AG10803 (cell line): ENCODE measurements around the gene RHOU.

Experiments
- DNase-seq: peaks from one replicate; pipeline ENCODE4 v3.0.0; 2010; ENCODE audit warnings: low read depth
- H3K4me3 ChIP-seq: 2 replicates; pipeline ENCODE4 v1.5.1; 2011; ENCODE audit warnings: mild to moderate bottlenecking, low read length, control low read depth
- TF ChIP-seq, protein P1 (sequence below): conservative IDR thresholded peaks from 2 replicates; pipeline ENCODE4 v1.5.1; 2011; ENCODE audit warnings: mild to moderate bottlenecking, low read length, control low read depth, inconsistent platforms

Gene RHOU

DNA sequence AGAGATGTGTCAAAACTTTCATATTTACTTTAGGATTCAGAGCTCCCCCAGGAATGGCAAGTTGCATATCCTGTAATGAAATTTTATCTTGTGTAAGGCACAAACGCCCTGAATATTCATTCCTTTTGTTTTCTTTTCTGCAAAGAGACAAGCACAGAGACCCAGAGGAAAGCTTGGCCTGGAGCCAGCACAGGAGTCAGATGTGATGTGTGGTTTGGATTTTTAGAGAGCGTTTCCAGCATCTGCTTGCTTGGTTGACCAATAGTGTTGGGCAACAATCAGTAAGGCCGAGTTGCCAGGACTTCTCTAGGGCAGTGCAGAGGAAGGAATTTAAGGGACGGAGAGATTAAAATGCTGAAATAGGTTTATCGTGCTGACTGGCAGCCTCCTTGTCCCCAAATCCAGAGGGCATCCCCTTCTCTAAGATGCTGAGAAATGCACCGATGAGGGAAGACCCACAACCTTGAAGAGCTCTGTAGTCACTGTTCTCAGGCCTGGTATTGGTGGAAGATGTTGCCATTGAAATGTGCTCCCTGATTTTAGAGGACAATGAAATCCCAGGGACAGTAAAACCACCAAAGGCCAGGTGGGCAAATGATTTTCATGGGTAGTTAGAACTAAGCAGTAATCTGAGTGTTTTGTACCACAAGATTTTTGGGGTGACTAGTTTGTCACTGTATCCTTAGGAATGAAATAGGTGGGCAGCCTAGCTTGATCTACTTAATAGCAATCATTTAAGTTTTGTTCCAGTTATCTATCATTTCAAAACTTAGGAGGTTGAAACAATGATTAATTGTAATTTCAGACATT lies 37.9 kb upstream of the RHOU start:
- peak; percentile 85 for DNase-seq
- H3K4me3 ChIP-seq: no peak overlapping the region
- TF ChIP-seq, protein P1, sequence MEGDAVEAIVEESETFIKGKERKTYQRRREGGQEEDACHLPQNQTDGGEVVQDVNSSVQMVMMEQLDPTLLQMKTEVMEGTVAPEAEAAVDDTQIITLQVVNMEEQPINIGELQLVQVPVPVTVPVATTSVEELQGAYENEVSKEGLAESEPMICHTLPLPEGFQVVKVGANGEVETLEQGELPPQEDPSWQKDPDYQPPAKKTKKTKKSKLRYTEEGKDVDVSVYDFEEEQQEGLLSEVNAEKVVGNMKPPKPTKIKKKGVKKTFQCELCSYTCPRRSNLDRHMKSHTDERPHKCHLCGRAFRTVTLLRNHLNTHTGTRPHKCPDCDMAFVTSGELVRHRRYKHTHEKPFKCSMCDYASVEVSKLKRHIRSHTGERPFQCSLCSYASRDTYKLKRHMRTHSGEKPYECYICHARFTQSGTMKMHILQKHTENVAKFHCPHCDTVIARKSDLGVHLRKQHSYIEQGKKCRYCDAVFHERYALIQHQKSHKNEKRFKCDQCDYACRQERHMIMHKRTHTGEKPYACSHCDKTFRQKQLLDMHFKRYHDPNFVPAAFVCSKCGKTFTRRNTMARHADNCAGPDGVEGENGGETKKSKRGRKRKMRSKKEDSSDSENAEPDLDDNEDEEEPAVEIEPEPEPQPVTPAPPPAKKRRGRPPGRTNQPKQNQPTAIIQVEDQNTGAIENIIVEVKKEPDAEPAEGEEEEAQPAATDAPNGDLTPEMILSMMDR: no peak

DNA sequence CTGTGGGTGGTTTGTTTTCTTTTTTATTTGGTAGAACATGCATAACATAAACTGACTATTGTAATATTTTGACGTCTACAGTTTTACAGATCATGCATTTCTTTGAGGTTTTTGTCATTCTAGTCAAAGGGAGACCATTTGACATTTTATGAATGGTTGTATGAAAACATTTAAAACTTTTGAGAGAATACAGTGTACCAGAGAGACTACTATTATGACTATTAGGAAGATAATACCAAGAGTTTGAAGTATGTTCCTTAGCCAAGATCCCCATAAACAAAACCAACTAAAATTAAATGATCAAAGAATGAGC lies 37.3 kb upstream of the RHOU start:
- TF ChIP-seq, protein P1: no peak
- DNase-seq: no peak
- H3K4me3 ChIP-seq: no peak overlapping the region

DNA sequence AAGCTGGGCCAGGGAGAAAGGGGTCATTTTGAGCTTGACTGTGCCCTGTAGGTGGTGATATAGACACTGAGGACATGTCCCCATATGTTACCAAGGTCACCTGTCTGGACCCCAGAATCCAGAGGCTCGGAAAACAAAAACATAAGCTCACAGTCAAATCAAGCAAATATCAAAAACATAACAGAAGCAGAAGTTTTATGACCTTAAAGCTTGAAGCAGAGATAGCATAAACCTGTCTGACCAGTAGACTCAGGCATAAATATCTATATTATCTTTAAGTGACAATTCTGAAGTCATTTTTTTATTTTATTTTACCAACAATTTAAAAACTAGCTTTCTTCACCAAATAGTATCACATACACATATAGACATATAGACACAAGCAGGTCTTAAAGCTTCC lies 32.8 kb upstream of the RHOU start:
- DNase-seq: no peak
- TF ChIP-seq, protein P1: no peak

DNA sequence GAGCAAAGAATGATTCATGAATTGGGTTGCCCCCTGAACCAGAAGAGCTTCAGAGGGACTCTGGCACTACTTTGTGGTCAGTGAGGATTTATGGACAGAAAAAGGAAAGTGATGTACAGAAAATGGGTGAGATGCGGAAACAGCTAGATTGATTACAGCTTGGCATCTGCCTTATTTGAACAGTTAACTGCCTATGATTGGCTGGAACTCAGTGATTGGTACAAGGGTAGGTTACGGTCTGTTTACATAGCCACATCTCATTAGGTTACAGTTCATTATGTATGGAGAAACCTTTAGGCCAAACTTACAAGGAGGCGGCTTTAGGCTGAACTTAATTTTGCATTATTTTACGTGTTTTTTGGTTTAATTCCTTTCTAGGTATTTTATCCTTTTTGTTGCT lies 29.0 kb upstream of the RHOU start:
- TF ChIP-seq, protein P1: no peak
- no peak for DNase-seq
- no peak overlapping the region for H3K4me3 ChIP-seq

More for the DNA sequence above, 32.8 kb upstream of the RHOU start:
- no peak overlapping the region for H3K4me3 ChIP-seq

DNA sequence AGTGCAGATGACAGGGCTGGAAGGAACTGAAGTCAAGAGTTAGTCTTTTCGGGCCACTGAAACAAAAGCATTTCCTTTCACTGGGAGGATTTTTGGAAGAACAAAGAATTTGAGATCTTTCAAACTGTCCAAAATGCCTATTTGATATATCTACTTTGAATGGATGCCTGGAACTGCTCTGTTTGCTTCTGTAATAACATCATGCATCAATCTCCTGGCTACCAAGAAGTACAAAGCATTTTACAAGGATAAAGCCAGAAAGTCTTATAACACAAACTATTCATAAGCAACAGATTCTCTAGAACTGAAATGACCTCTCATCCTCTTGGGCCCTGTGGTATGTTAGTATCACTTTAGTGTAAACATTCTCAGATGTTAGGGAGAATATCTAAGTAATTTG lies 18.2 kb upstream of the RHOU start:
- no peak for DNase-seq
- TF ChIP-seq, protein P1: no peak

DNA sequence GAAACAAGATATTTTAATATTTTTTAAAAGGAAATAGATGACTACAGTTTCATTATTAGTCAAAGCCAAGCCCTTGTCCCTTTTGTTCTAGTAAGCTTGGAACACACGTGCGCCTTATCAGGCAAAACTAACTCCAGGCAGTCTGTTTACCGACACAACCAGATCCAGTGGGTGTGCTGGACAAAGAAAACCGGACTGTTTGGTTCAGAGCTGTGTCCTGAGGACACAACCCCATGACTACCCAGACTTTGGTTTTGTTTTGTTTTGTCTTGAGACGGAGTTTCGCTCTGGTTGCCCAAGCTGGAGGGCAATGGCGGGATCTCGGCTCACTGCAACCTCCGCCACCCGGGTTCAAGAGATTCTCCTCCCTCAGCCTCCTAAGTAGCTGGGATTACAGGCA lies 13.9 kb upstream of the RHOU start:
- DNase-seq: no peak
- no peak overlapping the region for H3K4me3 ChIP-seq
- TF ChIP-seq, protein P1: no peak

More for the DNA sequence above, 18.2 kb upstream of the RHOU start:
- no peak overlapping the region for H3K4me3 ChIP-seq

DNA sequence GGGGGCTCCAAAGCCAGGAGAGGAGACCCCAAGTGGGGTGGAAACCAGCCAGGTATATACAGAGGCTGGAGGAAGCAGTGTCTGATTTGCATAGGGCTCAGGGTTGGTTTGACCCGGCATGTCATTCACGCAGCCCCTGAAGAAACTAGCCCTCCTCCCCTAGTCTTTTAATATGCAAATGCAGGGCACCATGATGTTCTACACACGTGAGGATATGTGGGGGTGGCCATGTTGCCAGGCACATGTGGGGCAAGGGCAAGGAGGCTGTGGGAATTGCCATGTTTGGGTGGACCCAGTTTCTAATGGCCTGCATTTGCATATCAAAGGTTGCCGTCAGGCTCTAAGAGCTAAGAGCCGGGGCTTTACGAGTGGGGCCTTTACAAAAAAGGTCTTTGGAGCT lies 12.0 kb upstream of the RHOU start:
- DNase-seq: no peak
- TF ChIP-seq, protein P1: no peak
- no peak overlapping the region for H3K4me3 ChIP-seq
